Natural killer cell (primary cell): Measurements from ENCODE around the gene TOM1. TPM values are rescaled to one million over a fixed set of nuclear protein-coding genes. Genes with fewer than 3 reads are reported as not detected.

Experiments
- ATAC-seq, 3 donors: fragments of 150-1000 bp in 2 of 3; fragments of 200-7000 bp in 1 of 3; cut with Tn5 transposase; 1 replicate in 1 of 3; 2 replicates in 2 of 3; pipeline ENCODE4 v1.10.0; 2021; ENCODE audit warnings: mild to moderate bottlenecking in 2 of 3, moderate library complexity in 2 of 3
- DNase-seq, 2 donors: peaks; one replicate each; pipeline versions ENCODE4 v3.0.0 to v3.0.0-alpha.2; 2013 to 2021; ENCODE audit warnings: mixed read lengths in 1 of 2
- H3K27ac ChIP-seq: one replicate; pipeline ENCODE4 v1.5.1; 2013; ENCODE audit warnings: mild to moderate bottlenecking, low read length
- H3K27me3 ChIP-seq: one replicate; pipeline ENCODE4 v1.6.1; 2013; ENCODE audit warnings: low read length; ENCODE audit not compliant: control insufficient read depth, insufficient read depth
- H3K36me3 ChIP-seq: one replicate; pipeline ENCODE4 v1.6.1; 2013; ENCODE audit warnings: low read length; ENCODE audit not compliant: control insufficient read depth, insufficient read depth
- H3K4me1 ChIP-seq: one replicate; pipeline ENCODE4 v1.6.1; 2013; ENCODE audit warnings: low read length; ENCODE audit not compliant: control insufficient read depth, insufficient read depth
- H3K4me3 ChIP-seq: one replicate; pipeline ENCODE4 v1.5.1; 2013; ENCODE audit warnings: low read length
- H3K9me3 ChIP-seq: one replicate; pipeline ENCODE4 v1.6.1; 2013; ENCODE audit warnings: low read length; ENCODE audit not compliant: control insufficient read depth, insufficient read depth
- H3K27ac Mint-ChIP-seq, 2 donors: one replicate each; pipeline ENCODE4 v1.8.0; 2022; ENCODE audit warnings: mild to moderate bottlenecking in 2 of 2, mixed read lengths in 2 of 2, moderate library complexity in 1 of 2
- H3K27me3 Mint-ChIP-seq, 2 donors: one replicate each; pipeline ENCODE4 v1.8.0; 2022; ENCODE audit warnings: low read depth in 2 of 2, mixed read lengths in 2 of 2
- H3K36me3 Mint-ChIP-seq: one replicate; pipeline ENCODE4 v1.8.0; 2022; ENCODE audit warnings: mixed read lengths
- H3K4me1 Mint-ChIP-seq, 2 donors: one replicate each; pipeline ENCODE4 v1.8.0; 2022; ENCODE audit warnings: mixed read lengths in 2 of 2
- H3K4me3 Mint-ChIP-seq: one replicate; pipeline ENCODE4 v1.8.0; 2022; ENCODE audit warnings: mild to moderate bottlenecking, moderate library complexity, mixed read lengths
- H3K9me3 Mint-ChIP-seq, 2 donors: one replicate each; pipeline ENCODE4 v1.8.0; 2022; ENCODE audit warnings: mixed read lengths in 2 of 2
- WGBS: methylation state at CpG from one replicate; pipeline ENCODE4 v1.1.7; 2013; ENCODE audit warnings: missing lambda C conversion rate; ENCODE audit not compliant: insufficient coverage; 5-methylcytosine and 5-hydroxymethylcytosine counted together
- intact Hi-C: fragments of 100-400 bp; cut with micrococcal nuclease; formaldehyde crosslinking; loops from one replicate; pipeline ENCODE4 v1.14.2; 2022
- total RNA-seq, 4 donors: library from RNA; stranded (reverse); fragments of 120-200 nt in 1 of 4; gene quantifications; one replicate each; pipeline versions ENCODE4 v1.2.3 to v1.2.4, GENCODE V29; 2013 to 2022
- TF ChIP-seq, protein P1 (sequence below): fragments of 200-600 bp; IDR thresholded peaks from one replicate; pipeline ENCODE4 v1.8.0; 2022; ENCODE audit warnings: antibody characterized with exemption

TOM1 gene
- total RNA-seq, 3 donors from 2014 or later (not counting 1 experiment from before 2014, with no cell fraction given): 102 to 132 (median 107) TPM

DNA sequence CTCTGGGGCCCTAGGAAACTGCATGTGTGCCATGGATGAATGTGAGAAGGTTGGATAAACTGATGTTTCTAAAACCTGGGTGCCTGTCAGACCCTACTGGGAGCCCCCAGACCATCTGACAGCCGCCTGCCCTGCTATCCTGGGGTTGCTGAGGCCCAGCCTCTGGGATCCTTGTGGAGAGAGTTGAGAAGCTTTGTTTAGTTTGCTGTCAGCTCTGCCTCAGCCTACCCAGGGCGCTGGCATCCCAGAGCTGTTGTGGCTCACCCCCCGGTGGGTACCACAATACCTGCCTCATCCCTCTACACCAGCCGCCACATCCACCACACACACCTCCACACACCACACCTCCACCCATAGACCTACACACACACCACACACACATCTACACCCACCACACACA lies 42.7 kb downstream of the TOM1 start:
- H3K36me3 ChIP-seq: peaks cover 18% of the 10 kb centered on the region
- WGBS: 92% methylated on average over 4 of the region's 4 CpGs
- peak; percentile 11 to 22 (median 12) for ATAC-seq

DNA sequence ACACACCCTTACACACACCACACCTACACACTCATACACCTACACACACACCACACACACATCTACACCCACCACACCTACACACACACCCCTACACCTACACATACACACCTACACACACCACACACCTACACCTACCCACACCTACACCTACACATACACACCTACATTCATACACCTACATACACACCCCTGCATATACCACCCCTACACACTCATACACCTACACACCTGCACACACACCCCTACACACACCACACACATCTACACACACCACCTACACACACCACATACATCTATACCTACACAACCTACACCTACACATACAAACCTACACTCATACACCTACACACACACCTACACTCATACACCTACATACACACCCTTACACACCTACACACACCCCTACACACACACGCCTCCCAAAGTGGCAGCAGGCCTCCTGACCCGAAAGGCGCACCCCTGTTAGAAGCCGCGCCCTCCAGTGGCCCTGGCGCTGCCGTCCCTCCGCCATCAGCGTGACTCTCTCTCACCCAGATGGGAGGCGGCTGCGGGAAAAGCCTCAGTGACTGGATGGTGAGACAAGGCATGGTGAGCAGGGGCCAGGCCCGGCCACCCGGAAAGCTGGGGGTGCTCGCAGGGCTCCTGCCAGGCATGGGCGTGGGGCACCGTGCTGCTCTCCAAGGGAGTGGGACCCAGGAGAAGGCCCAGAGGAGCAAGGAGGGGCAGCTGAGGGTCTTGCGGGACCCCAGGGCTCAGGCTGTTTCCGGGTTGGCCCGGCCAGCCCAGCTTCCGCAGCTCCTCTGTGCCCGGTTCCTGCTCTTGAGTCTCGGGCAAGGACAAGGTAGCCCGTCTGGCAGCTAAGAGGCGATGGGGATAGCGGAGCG lies 44.2 kb downstream of the TOM1 start:
- Histone ChIP-seq H3K27me3 (no peaks in the 10 kb centered on the region), H3K36me3 (peaks cover 15% of the 10 kb centered on the region), H3K4me1 (no peaks in the 10 kb centered on the region), H3K4me3 (no peak overlapping the region), H3K9me3 (no peaks in the 10 kb centered on the region), H3K27ac (no peak overlapping the region)
- Mint-ChIP-seq H3K4me1 (no peaks in the 10 kb centered on the region), H3K36me3 (no peaks in the 10 kb centered on the region), H3K9me3 (no peaks in the 10 kb centered on the region), H3K4me3 (no peak overlapping the region), H3K27ac (no peak overlapping the region), H3K27me3 (no peaks in the 10 kb centered on the region)
- 96% methylated on average over 26 of the region's 26 CpGs for WGBS
- DNase-seq (no peak), ATAC-seq (no peak)
- intact Hi-C loops: no loop called here
- TF ChIP-seq, protein P1, sequence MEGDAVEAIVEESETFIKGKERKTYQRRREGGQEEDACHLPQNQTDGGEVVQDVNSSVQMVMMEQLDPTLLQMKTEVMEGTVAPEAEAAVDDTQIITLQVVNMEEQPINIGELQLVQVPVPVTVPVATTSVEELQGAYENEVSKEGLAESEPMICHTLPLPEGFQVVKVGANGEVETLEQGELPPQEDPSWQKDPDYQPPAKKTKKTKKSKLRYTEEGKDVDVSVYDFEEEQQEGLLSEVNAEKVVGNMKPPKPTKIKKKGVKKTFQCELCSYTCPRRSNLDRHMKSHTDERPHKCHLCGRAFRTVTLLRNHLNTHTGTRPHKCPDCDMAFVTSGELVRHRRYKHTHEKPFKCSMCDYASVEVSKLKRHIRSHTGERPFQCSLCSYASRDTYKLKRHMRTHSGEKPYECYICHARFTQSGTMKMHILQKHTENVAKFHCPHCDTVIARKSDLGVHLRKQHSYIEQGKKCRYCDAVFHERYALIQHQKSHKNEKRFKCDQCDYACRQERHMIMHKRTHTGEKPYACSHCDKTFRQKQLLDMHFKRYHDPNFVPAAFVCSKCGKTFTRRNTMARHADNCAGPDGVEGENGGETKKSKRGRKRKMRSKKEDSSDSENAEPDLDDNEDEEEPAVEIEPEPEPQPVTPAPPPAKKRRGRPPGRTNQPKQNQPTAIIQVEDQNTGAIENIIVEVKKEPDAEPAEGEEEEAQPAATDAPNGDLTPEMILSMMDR: no peak

More for the DNA sequence above, 42.7 kb downstream of the TOM1 start:
- no peak overlapping the region for H3K27ac ChIP-seq
- H3K9me3 Mint-ChIP-seq: no peaks in the 10 kb centered on the region
- DNase-seq: no peak
- H3K36me3 Mint-ChIP-seq: no peaks in the 10 kb centered on the region
- TF ChIP-seq, protein P1: no peak
- H3K4me3 ChIP-seq: no peak overlapping the region
- H3K4me3 Mint-ChIP-seq: no peak overlapping the region
- H3K27me3 ChIP-seq: no peaks in the 10 kb centered on the region
- H3K27ac Mint-ChIP-seq: no peak overlapping the region
- no peaks in the 10 kb centered on the region for H3K4me1 ChIP-seq
- intact Hi-C loops: no loop called here
- no peaks in the 10 kb centered on the region for H3K27me3 Mint-ChIP-seq
- H3K4me1 Mint-ChIP-seq: peaks cover 0 to 4% of the 10 kb centered on the region in 2 donors
- no peaks in the 10 kb centered on the region for H3K9me3 ChIP-seq

DNA sequence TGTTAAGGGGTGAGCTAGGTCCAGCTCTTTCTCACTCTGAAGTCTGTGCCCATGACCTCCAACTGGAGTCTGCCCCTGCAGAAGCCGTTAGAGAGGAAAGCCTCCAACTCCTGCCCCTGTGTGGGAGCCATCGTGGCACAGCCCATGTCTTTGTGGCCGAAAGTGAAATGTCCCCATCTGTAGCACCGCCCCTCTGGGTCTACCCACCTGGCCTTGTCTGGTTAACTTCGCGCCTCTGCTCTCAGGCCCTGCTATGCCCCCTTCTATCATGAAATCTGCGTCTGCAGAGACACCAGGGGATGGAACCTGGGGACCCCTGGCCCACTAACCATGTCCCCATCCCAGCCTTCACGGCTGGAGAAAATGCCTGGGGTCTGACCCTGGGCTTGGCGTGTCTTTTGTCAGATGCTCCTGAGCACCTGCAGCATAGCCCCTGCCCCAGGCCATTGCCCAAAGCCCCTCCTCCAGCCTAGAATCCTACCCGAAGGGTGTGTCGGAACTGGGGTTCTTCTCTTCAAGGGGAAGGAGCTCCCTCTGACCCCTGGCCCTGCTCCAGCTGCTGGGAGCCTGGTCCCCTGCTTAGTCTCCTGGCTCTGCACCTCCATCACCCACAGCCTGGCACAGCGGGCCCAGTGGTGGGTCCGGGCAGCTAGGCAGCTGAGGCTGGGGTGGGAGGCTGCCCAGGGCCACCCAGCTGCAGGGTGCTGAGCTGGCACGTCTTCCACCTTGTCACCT lies 45.4 kb downstream of the TOM1 start:
- Histone ChIP-seq H3K27ac (no peak overlapping the region), H3K36me3 (peaks cover 15% of the 10 kb centered on the region), H3K4me1 (no peaks in the 10 kb centered on the region), H3K27me3 (no peaks in the 10 kb centered on the region), H3K9me3 (no peaks in the 10 kb centered on the region), H3K4me3 (no peak overlapping the region)
- no peak for ATAC-seq
- Mint-ChIP-seq H3K27ac (no peak overlapping the region), H3K36me3 (no peaks in the 10 kb centered on the region), H3K4me3 (no peak overlapping the region), H3K27me3 (no peaks in the 10 kb centered on the region), H3K9me3 (no peaks in the 10 kb centered on the region), H3K4me1 (no peaks in the 10 kb centered on the region)
- DNase-seq: no peak
- WGBS: 87% methylated on average over 14 of the region's 14 CpGs
- intact Hi-C loops: no loop called here
- TF ChIP-seq, protein P1: no peak
